ENCODE results near the gene TBXT.

TBXT gene

DNA sequence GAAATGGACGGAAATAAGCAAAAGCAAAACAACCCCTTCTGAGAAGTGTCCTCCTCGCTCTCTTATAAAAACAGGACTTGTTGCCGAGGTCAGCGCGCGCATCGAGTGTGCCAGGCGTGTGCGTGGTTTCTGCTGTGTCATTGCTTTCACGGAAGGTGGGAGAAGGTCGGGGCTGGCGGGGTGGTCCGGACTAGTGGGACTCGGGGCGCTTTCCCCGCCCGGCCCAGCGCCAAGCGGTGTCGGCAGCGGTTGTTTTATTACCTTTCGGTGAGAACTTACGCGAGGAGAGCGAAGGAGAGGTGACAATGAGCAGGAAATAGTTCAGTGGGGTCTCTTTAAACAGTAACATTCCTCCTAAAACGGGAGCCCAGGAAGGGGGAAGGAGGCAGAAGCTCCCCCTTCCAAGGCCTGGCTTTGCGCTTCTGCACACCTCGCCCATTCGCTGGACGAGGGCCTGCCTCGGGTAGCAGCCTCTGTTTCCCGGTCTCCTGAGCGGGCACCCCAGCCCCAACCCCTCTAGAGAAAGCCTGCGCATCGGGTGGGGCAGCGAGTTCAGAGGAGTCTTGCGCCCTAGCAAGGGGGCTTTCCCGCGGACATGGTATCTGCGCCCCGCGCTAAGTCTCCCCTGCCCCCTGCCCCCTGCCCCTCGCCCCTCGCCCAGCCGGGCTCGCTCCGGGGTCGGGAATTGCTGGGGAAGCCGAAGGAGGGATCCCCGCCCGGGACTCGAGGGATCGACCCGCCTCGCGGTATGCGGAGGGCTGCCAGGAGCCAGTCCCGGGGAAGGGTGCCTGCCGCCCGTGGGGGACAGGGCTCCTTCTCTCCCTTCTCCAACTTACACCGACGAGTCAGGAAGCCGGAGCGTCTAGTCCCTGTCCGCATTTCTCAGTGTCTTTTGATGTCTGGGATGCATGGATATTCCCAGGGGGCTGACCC is 1.2 kb upstream of the TBXT start:
- H3K27ac ChIP-seq, result no peak overlapping the region
- H3K79me2 ChIP-seq (ENCODE audit: insufficient read depth, low read depth), result no peaks in the 10 kb centered on the region
- H3K4me1 ChIP-seq (ENCODE audit: low read depth, poor library complexity, severe bottlenecking), result no peaks in the 10 kb centered on the region
- H4K20me1 ChIP-seq (ENCODE audit: insufficient read depth), result no peaks in the 10 kb centered on the region
- TF ChIP-seq CTCF (conservative IDR thresholded peaks at IDR 0.05; ENCODE audit: low read depth, low read length), result no peak
- no peaks in the 10 kb centered on the region for H3K27me3 ChIP-seq (ENCODE audit: insufficient read depth, low read depth)
- H3K4me3 ChIP-seq (IDR thresholded peaks at IDR 0.05; ENCODE audit: insufficient read depth, low read depth, low read length), result no peak overlapping the region
- H3K9ac ChIP-seq, result no peak overlapping the region
- H3K4me2 ChIP-seq, result no peak overlapping the region
- H2AFZ ChIP-seq (ENCODE audit: low read depth), result no peak overlapping the region
- no peaks in the 10 kb centered on the region for H3K36me3 ChIP-seq (ENCODE audit: insufficient read depth)

DNA sequence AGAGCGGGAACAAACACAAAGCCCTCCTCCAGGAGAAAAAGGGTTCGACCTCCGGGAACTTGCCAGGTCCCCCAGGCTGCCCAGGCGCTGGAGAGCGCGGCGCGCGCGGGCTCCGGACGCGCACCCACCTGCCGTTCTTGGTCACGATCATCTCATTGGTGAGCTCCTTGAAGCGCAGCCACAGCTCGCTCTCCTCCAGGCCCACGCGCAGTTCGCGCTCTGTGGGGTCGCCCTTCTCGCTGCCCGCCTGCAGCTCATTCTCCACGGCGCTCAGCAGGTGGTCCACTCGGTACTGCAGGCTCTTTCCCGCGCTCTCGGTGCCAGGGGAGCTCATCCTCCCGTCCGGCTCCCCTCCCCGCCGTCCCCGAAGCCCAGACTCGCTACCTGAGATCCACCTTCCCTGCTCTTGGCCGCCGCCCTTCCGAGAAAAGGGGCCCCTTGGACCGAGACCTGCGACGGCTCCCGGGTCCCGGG is 356 bp downstream of the TBXT start:
- Histone ChIP-seq H3K4me1 (ENCODE audit: low read depth, poor library complexity, severe bottlenecking) (no peaks in the 10 kb centered on the region), H4K20me1 (ENCODE audit: insufficient read depth) (no peaks in the 10 kb centered on the region), H3K4me2 (no peak overlapping the region), H3K9ac (no peak overlapping the region), H3K79me2 (ENCODE audit: insufficient read depth, low read depth) (no peaks in the 10 kb centered on the region), H3K36me3 (ENCODE audit: insufficient read depth) (no peaks in the 10 kb centered on the region), H2AFZ (ENCODE audit: low read depth) (no peak overlapping the region), H3K27me3 (ENCODE audit: insufficient read depth, low read depth) (no peaks in the 10 kb centered on the region), H3K27ac (no peak overlapping the region), H3K4me3 (IDR thresholded peaks at IDR 0.05; ENCODE audit: insufficient read depth, low read depth, low read length) (no peak overlapping the region)
- TF ChIP-seq CTCF (conservative IDR thresholded peaks at IDR 0.05; ENCODE audit: low read depth, low read length), result no peak

- Histone ChIP-seq H3K4me3 (IDR thresholded peaks at IDR 0.05; ENCODE audit: insufficient read depth, low read depth, low read length) (no peak overlapping the region), H3K36me3 (ENCODE audit: insufficient read depth) (no peaks in the 10 kb centered on the region), H2AFZ (ENCODE audit: low read depth) (no peak overlapping the region), H3K4me1 (ENCODE audit: low read depth, poor library complexity, severe bottlenecking) (no peaks in the 10 kb centered on the region), H3K9ac (no peak overlapping the region), H3K27ac (no peak overlapping the region), H3K4me2 (no peak overlapping the region), H3K79me2 (ENCODE audit: insufficient read depth, low read depth) (no peaks in the 10 kb centered on the region), H4K20me1 (ENCODE audit: insufficient read depth) (no peaks in the 10 kb centered on the region), H3K27me3 (ENCODE audit: insufficient read depth, low read depth) (no peaks in the 10 kb centered on the region)
- no peak for TF ChIP-seq CTCF (conservative IDR thresholded peaks at IDR 0.05; ENCODE audit: low read depth, low read length)
These were observed 1.1 kb downstream of the TBXT start for GRCh38 chr6:166166314-166167257.

- Histone ChIP-seq H3K36me3 (ENCODE audit: insufficient read depth) (no peaks in the 10 kb centered on the region), H3K4me2 (no peak overlapping the region), H3K79me2 (ENCODE audit: insufficient read depth, low read depth) (no peaks in the 10 kb centered on the region), H3K9ac (no peak overlapping the region), H3K4me3 (IDR thresholded peaks at IDR 0.05; ENCODE audit: insufficient read depth, low read depth, low read length) (no peak overlapping the region), H3K27me3 (ENCODE audit: insufficient read depth, low read depth) (no peaks in the 10 kb centered on the region), H3K27ac (no peak overlapping the region), H4K20me1 (ENCODE audit: insufficient read depth) (no peaks in the 10 kb centered on the region), H2AFZ (ENCODE audit: low read depth) (no peak overlapping the region), H3K4me1 (ENCODE audit: low read depth, poor library complexity, severe bottlenecking) (no peaks in the 10 kb centered on the region)
- TF ChIP-seq CTCF (conservative IDR thresholded peaks at IDR 0.05; ENCODE audit: low read depth, low read length), result no peak
These were observed 1.9 kb downstream of the TBXT start for GRCh38 chr6:166165558-166166313.
